GM23338 (cell line): ENCODE measurements around the gene COX7B2. TPM values are rescaled to one million over a fixed set of nuclear protein-coding genes. Genes with fewer than 3 reads are reported as not detected.

Source experiments
- ATAC-seq: fragments of 200-7000 bp; cut with Tn5 transposase; 3 replicates; pipeline ENCODE4 v1.9.1; 2020
- DNase-seq: peaks from one replicate; pipeline ENCODE4 v3.0.0-alpha.2; 2015; ENCODE audit warnings: low spot score
- H2AFZ ChIP-seq: fragments of 200-600 bp; sonication (generic); 2 replicates; pipeline ENCODE4 v1.8.0; 2016; ENCODE audit warnings: antibody characterized with exemption, mild to moderate bottlenecking, moderate library complexity
- H3F3A ChIP-seq: fragments of 200-600 bp; sonication (generic); replicated peaks from 2 replicates; pipeline ENCODE4 v1.8.0; 2017; ENCODE audit warnings: antibody characterized with exemption, mixed run types, low read depth
- H3K27ac ChIP-seq: fragments of 200-600 bp; sonication (generic); 2 replicates; pipeline ENCODE4 v1.6.1; 2016; ENCODE audit warnings: low read depth
- H3K27me3 ChIP-seq: fragments of 200-600 bp; sonication (generic); 2 replicates; pipeline ENCODE4 v1.8.0; 2016; ENCODE audit warnings: mild to moderate bottlenecking, mixed run types, moderate library complexity; ENCODE audit not compliant: insufficient read depth
- H3K36me3 ChIP-seq: fragments of 200-600 bp; sonication (generic); 2 replicates; pipeline ENCODE4 v1.8.0; 2016; ENCODE audit warnings: mild to moderate bottlenecking; ENCODE audit not compliant: insufficient read depth
- H3K4me1 ChIP-seq: fragments of 200-600 bp; sonication (generic); 2 replicates; pipeline ENCODE4 v1.8.0; 2016; ENCODE audit warnings: mild to moderate bottlenecking, moderate library complexity; ENCODE audit not compliant: insufficient read depth
- H3K4me2 ChIP-seq: fragments of 200-600 bp; sonication (generic); 2 replicates; pipeline ENCODE4 v1.7.1; 2017; ENCODE audit warnings: mixed run types
- H3K4me3 ChIP-seq: fragments of 200-600 bp; sonication (generic); 2 replicates; pipeline ENCODE4 v1.6.1; 2016; ENCODE audit warnings: mixed run types
- H3K79me2 ChIP-seq: fragments of 200-600 bp; sonication (generic); replicated peaks from 2 replicates; pipeline ENCODE4 v1.8.0; 2017; ENCODE audit warnings: mild to moderate bottlenecking; ENCODE audit not compliant: insufficient read depth
- H3K9me2 ChIP-seq: fragments of 200-600 bp; sonication (generic); 2 replicates; pipeline ENCODE4 v1.8.0; 2017; ENCODE audit not compliant: insufficient read depth
- H4K20me1 ChIP-seq: fragments of 200-600 bp; sonication (generic); replicated peaks from 2 replicates; pipeline ENCODE4 v1.8.0; 2017; ENCODE audit warnings: mild to moderate bottlenecking; ENCODE audit not compliant: insufficient read depth
- H3K27ac Mint-ChIP-seq: 2 replicates; pipeline ENCODE4 v1.8.0; 2020; ENCODE audit warnings: inconsistent platforms, mild to moderate bottlenecking, moderate library complexity, mixed read lengths
- H3K27me3 Mint-ChIP-seq: 3 replicates; pipeline ENCODE4 v1.8.0; 2022; ENCODE audit warnings: low read depth, mild to moderate bottlenecking, moderate library complexity, mixed read lengths, inconsistent platforms; ENCODE audit not compliant: insufficient read depth, poor library complexity
- H3K36me3 Mint-ChIP-seq: 3 replicates; pipeline ENCODE4 v1.8.0; 2021; ENCODE audit warnings: low read depth, mild to moderate bottlenecking, inconsistent platforms, moderate library complexity, mixed read lengths
- H3K4me1 Mint-ChIP-seq: 3 replicates; pipeline ENCODE4 v1.8.0; 2020; ENCODE audit warnings: mild to moderate bottlenecking, inconsistent platforms, mixed read lengths
- H3K4me3 Mint-ChIP-seq: 3 replicates; pipeline ENCODE4 v1.8.0; 2021; ENCODE audit warnings: moderate library complexity, mild to moderate bottlenecking, inconsistent platforms, mixed read lengths
- H3K9me3 Mint-ChIP-seq: 3 replicates; pipeline ENCODE4 v1.8.0; 2020; ENCODE audit warnings: moderate library complexity, mild to moderate bottlenecking, inconsistent platforms, mixed read lengths
- ETS1 ChIP-seq: IDR thresholded peaks from 2 replicates; pipeline ENCODE4 v1.6.1; 2016; ENCODE audit warnings: antibody characterized with exemption
- EZH2 ChIP-seq: fragments of 200-600 bp; sonication (generic); IDR thresholded peaks from one replicate; pipeline ENCODE4 v1.8.0; 2017; ENCODE audit warnings: antibody characterized with exemption, mild to moderate bottlenecking, low read depth; ENCODE audit not compliant: unreplicated experiment
- NANOG ChIP-seq: IDR thresholded peaks from 2 replicates; pipeline ENCODE4 v1.6.1; 2016; ENCODE audit warnings: antibody characterized with exemption, borderline replicate concordance
- REST ChIP-seq: IDR thresholded peaks from one replicate; pipeline ENCODE4 v1.6.1; 2018; ENCODE audit warnings: antibody characterized with exemption; ENCODE audit not compliant: unreplicated experiment
- polyA plus RNA-seq: library from polyadenylated mRNA; unstranded; fragments of >200 nt; fragmentation: Nextera tagmentation; extraction: Ambion mirVana; gene quantifications from 2 replicates; pipeline ENCODE4 v1.2.1, GENCODE V29; 2016
- total RNA-seq: library from RNA; depleted of rRNA; stranded (reverse); fragments of >200 nt; shearing (Covaris generic); gene quantifications from 2 replicates; pipeline ENCODE4 v1.2.3, GENCODE V29; 2014

The COX7B2 gene
- total and polyA plus RNA-seq, 2 experiments from 2014 or later = not detected

- H2AFZ ChIP-seq = no peak overlapping the region
- peaks cover 5% of the 10 kb centered on the region; the same call in 1 of the 2 replicates for H3K9me2 ChIP-seq
Measured at GRCh38 chr4:46820154-46820553, 88.9 kb downstream of the COX7B2 start.

GRCh38 chr4:46819095-46819494 lies 90.0 kb downstream of the COX7B2 start:
- ATAC-seq = no peak
- TF ChIP-seq NANOG (no peak), ETS1 (no peak), EZH2 (no peak)

More at GRCh38 chr4:46820154-46820553, 88.9 kb downstream of the COX7B2 start:
- DNase-seq (no peak), ATAC-seq (no peak)
- Mint-ChIP-seq H3K36me3 (peaks cover 5% of the 10 kb centered on the region; the same call in 1 of the 3 replicates), H3K27me3 (no peaks in the 10 kb centered on the region), H3K4me3 (no peak overlapping the region), H3K4me1 (no peaks in the 10 kb centered on the region), H3K27ac (no peak overlapping the region), H3K9me3 (peaks cover 73% of the 10 kb centered on the region)
- peaks cover 8% of the 10 kb centered on the region for H3K4me1 ChIP-seq
- H3K27ac ChIP-seq = no peak overlapping the region
- no peaks in the 10 kb centered on the region for H3K27me3 ChIP-seq
- H3K79me2 ChIP-seq = no peaks in the 10 kb centered on the region
- H3K4me3 ChIP-seq = no peak overlapping the region
- H3K4me2 ChIP-seq = no peak overlapping the region
- H3F3A ChIP-seq = no peaks in the 10 kb centered on the region
- TF ChIP-seq ETS1 (no peak), REST (no peak), EZH2 (no peak)
- no peaks in the 10 kb centered on the region for H3K36me3 ChIP-seq
- no peaks in the 10 kb centered on the region for H4K20me1 ChIP-seq

More at GRCh38 chr4:46819095-46819494, 90.0 kb downstream of the COX7B2 start:
- Histone ChIP-seq H3K79me2 (no peaks in the 10 kb centered on the region), H3K4me3 (no peak overlapping the region), H3K4me1 (peaks cover 8% of the 10 kb centered on the region), H2AFZ (no peak overlapping the region), H4K20me1 (no peaks in the 10 kb centered on the region), H3K27me3 (no peaks in the 10 kb centered on the region), H3F3A (no peaks in the 10 kb centered on the region), H3K4me2 (no peak overlapping the region), H3K36me3 (no peaks in the 10 kb centered on the region), H3K27ac (no peak overlapping the region), H3K9me2 (no peaks in the 10 kb centered on the region)
- Mint-ChIP-seq H3K36me3 (no peaks in the 10 kb centered on the region; the same call in 2 of the 3 replicates), H3K27ac (no peak overlapping the region), H3K4me3 (no peak overlapping the region), H3K4me1 (no peaks in the 10 kb centered on the region), H3K9me3 (peaks cover 68% of the 10 kb centered on the region), H3K27me3 (no peaks in the 10 kb centered on the region)
- DNase-seq = no peak
